Measurements from ENCODE around the gene RTP5.
"Not testable (repeated sequence)": the region's sequence is repeated elsewhere in the genome, so short reads cannot be mapped to it uniquely, and the experiment has no call there.

Gene RTP5

GRCh38 chr2:241869087-241869961 lies at the start of gene RTP5:
Gene RTP5, plus strand, starts transcription at chr2:241869729. Its CDS starts 28 bp downstream, at chr2:241869757.
- no peak for DNase-seq (ENCODE audit: low read depth in 2 of 2)

- DNase-seq (ENCODE audit: low read depth in 2 of 2): not testable (repeated sequence)
Observed at GRCh38 chr2:241819947-241820624, 49.4 kb upstream of the RTP5 start.

- no peak for DNase-seq (ENCODE audit: low read depth in 2 of 2)
Observed at GRCh38 chr2:241820625-241821384, 48.7 kb upstream of the RTP5 start.

GRCh38 chr2:241821460-241822263 lies 47.9 kb upstream of the RTP5 start:
- no peak for DNase-seq (ENCODE audit: low read depth in 2 of 2)

- no peak for DNase-seq (ENCODE audit: low read depth in 2 of 2)
Observed at GRCh38 chr2:241822264-241822623, 47.3 kb upstream of the RTP5 start.

- DNase-seq (ENCODE audit: low read depth in 2 of 2): not testable (repeated sequence)
Observed at GRCh38 chr2:241823531-241824437, 45.7 kb upstream of the RTP5 start.

DNA sequence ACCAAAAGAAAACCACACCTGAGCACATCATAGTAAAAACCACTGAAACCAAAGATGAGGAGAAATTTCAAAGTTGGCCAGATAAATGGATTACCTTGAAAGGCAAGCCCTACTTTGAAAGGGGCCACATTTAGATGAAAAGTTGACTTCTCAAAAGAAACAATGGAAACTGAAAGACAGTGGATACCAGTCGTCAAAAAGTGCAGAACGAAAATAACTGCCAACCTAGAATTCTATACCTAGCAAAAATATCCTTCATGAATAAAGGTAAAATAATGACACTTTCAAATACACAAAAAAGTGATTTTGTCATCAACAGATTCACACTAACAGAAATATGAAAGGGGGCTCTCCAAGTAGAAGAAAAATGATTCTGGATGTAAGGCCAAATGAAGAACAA lies 42.1 kb upstream of the RTP5 start:
- DNase-seq (ENCODE audit: low read depth in 2 of 2): no peak

DNA sequence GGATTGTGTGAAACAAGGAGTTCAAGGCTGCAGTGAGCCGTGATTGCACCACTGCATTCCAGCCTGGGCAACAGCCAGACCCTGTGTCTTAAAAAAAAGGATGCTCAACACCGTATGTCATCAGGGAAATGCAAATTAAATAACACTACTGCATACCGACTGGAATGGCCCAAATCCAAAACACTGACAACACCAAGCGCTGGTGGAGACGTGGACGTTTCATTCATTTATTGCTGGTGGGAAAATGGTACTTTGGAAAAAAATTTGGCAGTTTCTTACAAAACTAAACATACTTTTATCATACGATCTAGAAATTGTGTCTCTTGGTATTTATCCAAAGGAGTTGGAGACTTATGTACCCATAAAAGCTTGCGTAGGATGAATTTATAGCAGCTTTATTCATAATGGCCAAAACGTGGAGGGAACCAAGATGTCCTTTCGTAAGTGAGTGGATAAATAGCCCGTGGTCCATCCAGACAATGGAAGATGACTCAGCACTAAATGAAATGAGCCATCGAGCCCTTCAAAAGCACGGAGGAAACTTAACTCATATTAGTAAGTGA lies 36.3 kb upstream of the RTP5 start:
- no peak for DNase-seq (ENCODE audit: low read depth in 2 of 2)

GRCh38 chr2:241833756-241834526 lies 35.6 kb upstream of the RTP5 start:
- DNase-seq (ENCODE audit: low read depth in 2 of 2): not testable (repeated sequence)

GRCh38 chr2:241834527-241835210 lies 34.9 kb upstream of the RTP5 start:
- DNase-seq (ENCODE audit: low read depth in 2 of 2): no peak

GRCh38 chr2:241835611-241836010 lies 33.9 kb upstream of the RTP5 start:
- DNase-seq (ENCODE audit: low read depth in 2 of 2): no peak

DNA sequence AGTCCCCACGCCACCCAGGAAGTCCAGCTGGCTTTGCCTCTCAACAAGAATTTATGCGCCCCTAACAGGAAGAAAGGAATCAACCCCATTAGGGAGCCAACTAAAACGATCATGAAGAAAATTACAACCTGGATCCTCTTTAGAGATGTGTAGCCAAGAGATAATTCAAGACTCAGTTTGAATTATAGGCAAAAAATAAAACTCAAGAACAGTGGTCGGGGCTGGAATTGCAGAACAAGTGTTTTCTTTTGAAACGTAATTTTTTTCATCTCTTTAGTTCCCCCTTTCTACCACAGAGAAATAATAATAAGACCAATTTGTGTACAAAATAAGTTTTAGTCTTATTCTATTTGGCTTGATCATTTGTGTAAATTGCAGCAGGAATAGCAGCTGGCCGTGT lies 33.2 kb upstream of the RTP5 start:
- no peak for DNase-seq (ENCODE audit: low read depth in 2 of 2)

DNA sequence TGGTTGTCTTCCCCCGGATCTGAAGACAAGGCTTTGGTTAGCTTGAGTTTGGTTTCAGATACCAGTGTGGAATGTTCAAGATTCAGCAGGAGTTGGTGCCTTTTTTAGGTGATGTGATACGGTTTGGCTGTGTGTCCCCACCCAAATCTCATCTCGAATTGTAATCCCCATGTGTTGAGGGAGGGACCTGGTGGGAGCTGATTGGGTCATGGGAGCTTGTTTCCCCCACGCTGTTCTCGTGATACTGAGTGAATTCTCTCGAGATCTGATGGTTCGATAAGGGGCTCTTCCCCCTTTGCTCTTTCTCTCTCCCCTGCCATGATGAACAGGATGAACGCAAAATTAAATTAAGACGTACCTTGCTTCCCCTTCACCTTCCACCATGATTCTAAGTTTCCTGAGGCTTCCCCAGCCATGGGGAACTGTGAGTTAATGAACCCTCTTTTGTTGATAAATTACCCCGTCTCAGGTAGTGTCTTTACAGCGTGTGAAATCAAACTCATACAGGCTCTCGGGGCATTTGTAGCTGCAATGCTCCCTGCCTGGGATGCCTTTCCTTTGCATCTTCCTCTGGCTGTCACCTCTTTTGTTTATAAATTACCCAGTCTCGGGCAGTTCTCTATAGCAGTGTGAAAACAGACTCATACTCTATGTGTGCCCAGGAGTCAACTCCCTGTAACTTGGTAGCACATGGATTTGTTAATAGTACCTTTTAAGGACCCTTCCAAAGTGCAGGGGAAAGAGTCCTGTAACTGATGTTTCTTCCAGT lies 32.1 kb upstream of the RTP5 start:
- no peak for DNase-seq (ENCODE audit: low read depth in 2 of 2)

- DNase-seq (ENCODE audit: low read depth in 2 of 2): no peak
Observed at GRCh38 chr2:241841181-241842066, 28.1 kb upstream of the RTP5 start.

- no peak for DNase-seq (ENCODE audit: low read depth in 2 of 2)
Observed at GRCh38 chr2:241842067-241842415, 27.5 kb upstream of the RTP5 start.

DNA sequence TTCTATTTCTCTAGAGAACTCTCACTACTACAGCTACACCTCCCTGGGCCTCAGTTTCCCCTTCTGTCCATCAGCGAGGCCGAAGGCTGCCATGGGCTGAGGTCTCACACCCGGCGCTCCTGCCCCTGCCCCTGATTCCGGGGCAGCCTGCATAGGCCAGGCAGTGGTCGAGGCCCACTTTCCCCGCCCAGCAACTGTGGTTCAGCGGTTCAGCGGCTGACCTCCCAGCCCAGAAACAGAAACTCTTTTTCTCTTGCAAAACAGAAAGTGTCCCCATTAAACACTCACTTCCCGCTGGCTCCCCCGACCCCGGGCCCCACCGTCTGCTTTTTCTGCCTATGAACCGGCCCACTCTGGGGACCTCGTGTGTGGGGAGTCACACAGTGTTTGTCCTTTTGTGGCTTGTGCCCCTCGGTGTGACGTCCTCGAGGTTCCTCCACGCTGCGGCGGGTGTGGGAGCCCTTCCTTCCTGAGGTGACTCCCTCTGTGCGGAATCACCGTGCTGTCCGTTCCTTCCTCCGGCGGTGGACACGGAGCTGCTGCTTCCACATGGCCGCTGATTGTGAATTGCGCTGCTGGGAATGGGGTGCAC lies 26.8 kb upstream of the RTP5 start:
- DNase-seq (ENCODE audit: low read depth in 2 of 2): peak; percentile 61 to 64

All from stimulated activated CD8-positive, alpha-beta memory T cell treated with anti-CD3 and anti-CD28 coated beads, Interleukin-15, amount 100 ng/mL, for 48 hours (primary cell).